ENCODE results near the gene OR12D2. TPM values are rescaled to one million over a fixed set of nuclear protein-coding genes. Genes with fewer than 3 reads are reported as not detected.
"Not testable (repeated sequence)": the region's sequence is repeated elsewhere in the genome, so short reads cannot be mapped to it uniquely, and the experiment has no call there.

Gene OR12D2, protein sequence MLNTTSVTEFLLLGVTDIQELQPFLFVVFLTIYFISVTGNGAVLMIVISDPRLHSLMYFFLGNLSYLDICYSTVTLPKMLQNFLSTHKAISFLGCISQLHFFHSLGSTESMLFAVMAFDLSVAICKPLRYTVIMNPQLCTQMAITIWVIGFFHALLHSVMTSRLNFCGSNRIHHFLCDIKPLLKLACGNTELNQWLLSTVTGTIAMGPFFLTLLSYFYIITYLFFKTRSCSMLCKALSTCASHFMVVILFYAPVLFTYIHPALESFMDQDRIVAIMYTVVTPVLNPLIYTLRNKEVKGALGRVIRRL
- total RNA-seq = not detected in 3 replicates
- long read RNA-seq = 0 reads

DNA sequence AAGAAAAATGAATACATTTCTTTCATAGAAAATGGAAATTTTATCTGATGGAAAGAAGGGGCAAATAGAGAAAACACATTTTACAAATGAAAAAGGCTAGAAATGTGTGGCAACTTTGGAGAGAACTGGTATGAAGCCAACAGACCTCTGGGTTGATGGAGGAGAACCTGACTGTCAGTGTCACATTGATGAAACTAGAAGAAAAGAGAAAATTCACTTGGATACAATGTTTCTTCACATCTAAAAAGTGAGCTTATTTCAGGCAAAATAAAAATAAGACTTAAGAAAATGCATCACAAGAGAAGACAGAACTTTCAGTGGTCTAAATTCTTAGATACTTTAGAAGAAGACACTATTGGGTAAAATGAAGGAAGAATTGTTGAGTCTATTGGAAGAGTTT lies at the start of gene OR12D2:
TSS of gene OR12D2 (plus strand) at position 301 of the 400 bp plus-strand sequence. CDS start 1,069 bp downstream, outside the sequence.
- TF ChIP-seq, protein P1, sequence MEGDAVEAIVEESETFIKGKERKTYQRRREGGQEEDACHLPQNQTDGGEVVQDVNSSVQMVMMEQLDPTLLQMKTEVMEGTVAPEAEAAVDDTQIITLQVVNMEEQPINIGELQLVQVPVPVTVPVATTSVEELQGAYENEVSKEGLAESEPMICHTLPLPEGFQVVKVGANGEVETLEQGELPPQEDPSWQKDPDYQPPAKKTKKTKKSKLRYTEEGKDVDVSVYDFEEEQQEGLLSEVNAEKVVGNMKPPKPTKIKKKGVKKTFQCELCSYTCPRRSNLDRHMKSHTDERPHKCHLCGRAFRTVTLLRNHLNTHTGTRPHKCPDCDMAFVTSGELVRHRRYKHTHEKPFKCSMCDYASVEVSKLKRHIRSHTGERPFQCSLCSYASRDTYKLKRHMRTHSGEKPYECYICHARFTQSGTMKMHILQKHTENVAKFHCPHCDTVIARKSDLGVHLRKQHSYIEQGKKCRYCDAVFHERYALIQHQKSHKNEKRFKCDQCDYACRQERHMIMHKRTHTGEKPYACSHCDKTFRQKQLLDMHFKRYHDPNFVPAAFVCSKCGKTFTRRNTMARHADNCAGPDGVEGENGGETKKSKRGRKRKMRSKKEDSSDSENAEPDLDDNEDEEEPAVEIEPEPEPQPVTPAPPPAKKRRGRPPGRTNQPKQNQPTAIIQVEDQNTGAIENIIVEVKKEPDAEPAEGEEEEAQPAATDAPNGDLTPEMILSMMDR (IDR thresholded peaks at IDR 0.05) = no peak
- Mint-ChIP-seq H3K36me3 (ENCODE audit: low read depth) (no peaks in the 10 kb centered on the region), H3K4me1 (ENCODE audit: low read depth) (no peaks in the 10 kb centered on the region), H3K9me3 (ENCODE audit: low read depth) (no peaks in the 10 kb centered on the region), H3K27ac (ENCODE audit: unreplicated experiment) (no peak within 1 kb of the TSS), H3K27me3 (ENCODE audit: low read depth) (peaks cover 29% of the 10 kb centered on the region), H3K4me3 (ENCODE audit: unreplicated experiment) (no peak within 1 kb of the TSS)
- DNase-seq (ENCODE audit: low spot score) = no peak

DNA sequence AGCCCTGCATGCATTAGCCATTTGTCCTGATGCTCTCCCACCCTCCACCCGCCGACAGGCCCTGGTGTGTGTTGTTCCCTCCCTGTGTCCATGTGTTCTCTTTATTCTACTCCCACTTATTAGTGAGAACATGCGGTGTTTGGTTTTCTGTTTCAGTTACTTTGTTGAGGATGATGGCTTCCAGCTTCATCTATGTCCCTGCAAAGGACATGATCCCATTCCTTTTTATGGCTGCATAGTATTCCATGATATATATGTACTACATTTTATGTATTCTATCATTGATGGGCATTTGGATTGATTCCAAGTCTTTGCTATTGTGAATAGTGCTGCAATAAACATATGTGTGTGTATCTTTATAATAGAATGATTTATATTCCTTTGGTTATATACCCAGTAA lies 46.1 kb upstream of the OR12D2 start:
- H3K4me1 Mint-ChIP-seq (ENCODE audit: low read depth); H3K27me3 Mint-ChIP-seq (ENCODE audit: low read depth); H3K4me3 Mint-ChIP-seq (ENCODE audit: unreplicated experiment); H3K27ac Mint-ChIP-seq (ENCODE audit: unreplicated experiment); DNase-seq (ENCODE audit: low spot score); H3K36me3 Mint-ChIP-seq (ENCODE audit: low read depth): not testable (repeated sequence)
- H3K9me3 Mint-ChIP-seq (ENCODE audit: low read depth) = peaks cover 11% of the 10 kb centered on the region

DNA sequence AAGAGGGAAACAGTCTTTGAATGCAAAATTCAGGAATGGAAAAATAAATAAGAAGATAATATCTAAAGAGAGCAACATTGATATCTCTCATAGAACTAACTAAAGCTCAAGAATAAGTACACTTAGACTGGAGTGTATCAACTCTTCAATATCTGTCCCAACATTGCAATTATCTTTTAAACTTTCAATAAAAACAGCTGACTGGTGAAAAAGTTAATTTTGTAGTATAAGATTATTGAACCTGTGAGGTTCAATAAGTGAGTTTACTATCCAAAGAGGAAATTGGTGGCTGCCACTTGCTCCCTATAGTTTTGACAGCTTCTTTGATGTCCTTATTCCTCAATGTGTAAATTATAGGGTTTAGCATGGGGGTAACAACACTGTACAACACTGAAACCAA lies 40.5 kb upstream of the OR12D2 start:
- H3K4me1 Mint-ChIP-seq (ENCODE audit: low read depth) = peaks cover 4% of the 10 kb centered on the region
- peaks cover 8% of the 10 kb centered on the region for H3K27me3 Mint-ChIP-seq (ENCODE audit: low read depth)
- no peak overlapping the region for H3K27ac Mint-ChIP-seq (ENCODE audit: unreplicated experiment)
- no peak overlapping the region for H3K4me3 Mint-ChIP-seq (ENCODE audit: unreplicated experiment)
- TF ChIP-seq, protein P1 (IDR thresholded peaks at IDR 0.05) = no peak
- no peaks in the 10 kb centered on the region for H3K36me3 Mint-ChIP-seq (ENCODE audit: low read depth)
- H3K9me3 Mint-ChIP-seq (ENCODE audit: low read depth) = peaks cover 11% of the 10 kb centered on the region
- DNase-seq (ENCODE audit: low spot score) = no peak

DNA sequence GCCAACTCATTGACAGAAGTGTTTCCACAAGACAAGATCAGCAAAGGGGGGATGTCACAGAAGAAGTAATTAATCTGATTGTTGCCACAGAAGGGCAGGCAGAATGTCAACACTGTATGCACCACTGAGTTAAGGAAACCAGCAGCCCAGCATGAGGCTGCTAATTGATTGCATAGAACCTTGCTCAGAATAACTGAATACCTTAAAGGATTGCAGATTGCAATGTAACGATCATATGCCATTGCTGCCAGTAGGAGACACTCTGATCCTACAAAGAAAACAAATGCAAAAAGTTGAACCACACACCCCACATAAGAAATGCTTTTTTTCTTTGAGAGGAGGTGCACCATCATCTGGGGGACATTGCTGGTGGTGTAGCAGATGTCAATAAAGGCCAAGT lies 39.8 kb upstream of the OR12D2 start:
- TF ChIP-seq, protein P1 (IDR thresholded peaks at IDR 0.05) = no peak
- Mint-ChIP-seq H3K4me3 (ENCODE audit: unreplicated experiment) (no peak overlapping the region), H3K27ac (ENCODE audit: unreplicated experiment) (no peak overlapping the region)

DNA sequence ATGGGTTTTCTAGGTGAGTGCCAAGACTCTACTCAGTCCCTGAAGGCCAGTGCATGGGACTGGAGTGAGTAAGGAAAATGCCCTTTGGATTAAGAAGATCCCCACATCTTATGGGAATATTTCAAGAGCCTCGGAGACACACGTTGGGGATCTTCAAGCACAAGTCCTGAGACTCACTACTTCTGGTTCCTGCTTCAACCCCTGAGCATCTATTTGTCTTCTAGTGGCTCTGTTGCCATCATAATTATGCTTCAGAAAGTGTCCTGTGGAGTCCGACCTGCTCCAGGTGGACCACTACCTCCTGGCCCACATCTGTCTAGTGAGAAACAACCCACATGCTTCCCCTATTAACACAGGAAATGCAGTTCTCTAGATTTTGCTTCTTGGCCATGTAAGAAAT lies 26.7 kb upstream of the OR12D2 start, which contains the start of gene OR5V1:
TSS of gene OR5V1 (minus strand) at position 101 of the 400 bp plus-strand sequence. CDS start 12,670 bp downstream, outside the sequence.
- Mint-ChIP-seq H3K4me1 (ENCODE audit: low read depth) (peaks cover 4% of the 10 kb centered on the region), H3K27me3 (ENCODE audit: low read depth) (peaks cover 9% of the 10 kb centered on the region), H3K9me3 (ENCODE audit: low read depth) (no peaks in the 10 kb centered on the region), H3K36me3 (ENCODE audit: low read depth) (no peaks in the 10 kb centered on the region), H3K4me3 (ENCODE audit: unreplicated experiment) (no peak within 1 kb of the TSS), H3K27ac (ENCODE audit: unreplicated experiment) (no peak within 1 kb of the TSS)
- TF ChIP-seq, protein P1 (IDR thresholded peaks at IDR 0.05) = no peak
- DNase-seq (ENCODE audit: low spot score) = no peak

More for the DNA sequence above, 39.8 kb upstream of the OR12D2 start:
- no peak for DNase-seq (ENCODE audit: low spot score)
- Mint-ChIP-seq H3K4me1 (ENCODE audit: low read depth) (peaks cover 4% of the 10 kb centered on the region), H3K27me3 (ENCODE audit: low read depth) (peaks cover 11% of the 10 kb centered on the region), H3K36me3 (ENCODE audit: low read depth) (no peaks in the 10 kb centered on the region), H3K9me3 (ENCODE audit: low read depth) (peaks cover 9% of the 10 kb centered on the region)

DNA sequence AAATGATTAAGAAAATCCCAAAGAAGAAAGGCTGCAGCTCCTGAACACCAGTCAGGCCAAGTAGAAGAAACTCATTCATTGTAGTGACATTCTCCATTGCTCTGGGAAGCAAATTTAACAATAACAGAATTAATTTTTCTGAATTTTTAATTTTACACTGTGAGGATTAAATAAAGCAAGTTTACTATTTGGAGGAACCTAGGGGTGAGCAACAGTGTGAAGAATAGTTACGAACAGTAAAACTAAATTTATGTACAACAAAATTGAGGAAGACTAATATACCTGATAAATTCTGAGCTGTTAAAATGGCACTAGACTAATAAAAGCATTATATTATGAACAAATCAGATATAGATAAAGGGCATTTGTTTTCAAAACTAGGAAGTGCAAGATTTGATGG lies 20.2 kb upstream of the OR12D2 start, which contains the start of gene OR12D3:
TSS of gene OR12D3 (minus strand) at position 101 of the 400 bp plus-strand sequence. CDS start at position 97, 4 bp downstream.
- H3K9me3 Mint-ChIP-seq (ENCODE audit: low read depth) = no peaks in the 10 kb centered on the region
- H3K27ac Mint-ChIP-seq (ENCODE audit: unreplicated experiment) = no peak within 1 kb of the TSS
- no peaks in the 10 kb centered on the region for H3K4me1 Mint-ChIP-seq (ENCODE audit: low read depth)
- TF ChIP-seq, protein P1 (IDR thresholded peaks at IDR 0.05) = no peak
- H3K36me3 Mint-ChIP-seq (ENCODE audit: low read depth) = no peaks in the 10 kb centered on the region
- no peak within 1 kb of the TSS for H3K4me3 Mint-ChIP-seq (ENCODE audit: unreplicated experiment)
- H3K27me3 Mint-ChIP-seq (ENCODE audit: low read depth) = peaks cover 25% of the 10 kb centered on the region
- no peak for DNase-seq (ENCODE audit: low spot score)
